Motor neuron (in vitro differentiated cells): ENCODE data around the gene EYA3. TPM values are rescaled to one million over a fixed set of nuclear protein-coding genes. Genes with fewer than 3 reads are reported as not detected.

Experiments used
- ATAC-seq, 8 experiments: fragments of 200-7000 bp; cut with Tn5 transposase; replicated peaks in 6 of 8; 2 replicates each; pipeline ENCODE4 v1.8.0; 2021; ENCODE audit warnings: mild to moderate bottlenecking in 8 of 8, moderate library complexity in 8 of 8
- H3K27ac ChIP-seq, 2 donors: fragments of 250-450 bp; sonication (Bioruptor Pico); 2 replicates each; pipeline ENCODE4 v1.9.0; 2021; ENCODE audit warnings: antibody characterized with exemption in 2 of 2, mild to moderate bottlenecking in 2 of 2, moderate library complexity in 1 of 2
- H3K4me1 ChIP-seq, 2 donors: fragments of 250-450 bp; sonication (Bioruptor Pico); replicated peaks in 1 of 2; 2 replicates each; pipeline ENCODE4 v1.6.1; 2021; ENCODE audit warnings: antibody characterized with exemption in 2 of 2, mild to moderate bottlenecking in 2 of 2, moderate library complexity in 1 of 2
- H3K4me3 ChIP-seq, 5 donors: fragments of 250-450 bp; sonication (Bioruptor Pico); 2 replicates each; pipeline ENCODE4 v1.9.0; 2021; ENCODE audit warnings: antibody characterized with exemption in 5 of 5, mild to moderate bottlenecking in 5 of 5, moderate library complexity in 4 of 5
- WGBS, 10 experiments: fragments of 450-650 bp; shearing (Covaris generic); methylation state at CpG; one replicate each; pipeline ENCODE4 v1.0.0; 2022; 5-methylcytosine and 5-hydroxymethylcytosine counted together
- in situ Hi-C, 9 experiments: fragments of 400-800 bp; cut with MboI; loops; one replicate each; pipeline ENCODE4 v1.15.0; 2021; ENCODE audit warnings: low sequenced_read_pairs in 9 of 9, low pct_unique_long_range_greater_than_20kb in 2 of 9; ENCODE audit not compliant: unreplicated experiment in 9 of 9
- total RNA-seq, 8 experiments: library from RNA; unstranded; fragments of 300-600 nt; gene quantifications; 2 replicates each; pipeline versions ENCODE4 v1.2.3 to v1.2.4, GENCODE V29; 2022

Gene EYA3, protein sequence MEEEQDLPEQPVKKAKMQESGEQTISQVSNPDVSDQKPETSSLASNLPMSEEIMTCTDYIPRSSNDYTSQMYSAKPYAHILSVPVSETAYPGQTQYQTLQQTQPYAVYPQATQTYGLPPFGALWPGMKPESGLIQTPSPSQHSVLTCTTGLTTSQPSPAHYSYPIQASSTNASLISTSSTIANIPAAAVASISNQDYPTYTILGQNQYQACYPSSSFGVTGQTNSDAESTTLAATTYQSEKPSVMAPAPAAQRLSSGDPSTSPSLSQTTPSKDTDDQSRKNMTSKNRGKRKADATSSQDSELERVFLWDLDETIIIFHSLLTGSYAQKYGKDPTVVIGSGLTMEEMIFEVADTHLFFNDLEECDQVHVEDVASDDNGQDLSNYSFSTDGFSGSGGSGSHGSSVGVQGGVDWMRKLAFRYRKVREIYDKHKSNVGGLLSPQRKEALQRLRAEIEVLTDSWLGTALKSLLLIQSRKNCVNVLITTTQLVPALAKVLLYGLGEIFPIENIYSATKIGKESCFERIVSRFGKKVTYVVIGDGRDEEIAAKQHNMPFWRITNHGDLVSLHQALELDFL
- 10 to 100 TPM; 11.2 to 30.3 (median 19.6) TPM for total RNA-seq

DNA sequence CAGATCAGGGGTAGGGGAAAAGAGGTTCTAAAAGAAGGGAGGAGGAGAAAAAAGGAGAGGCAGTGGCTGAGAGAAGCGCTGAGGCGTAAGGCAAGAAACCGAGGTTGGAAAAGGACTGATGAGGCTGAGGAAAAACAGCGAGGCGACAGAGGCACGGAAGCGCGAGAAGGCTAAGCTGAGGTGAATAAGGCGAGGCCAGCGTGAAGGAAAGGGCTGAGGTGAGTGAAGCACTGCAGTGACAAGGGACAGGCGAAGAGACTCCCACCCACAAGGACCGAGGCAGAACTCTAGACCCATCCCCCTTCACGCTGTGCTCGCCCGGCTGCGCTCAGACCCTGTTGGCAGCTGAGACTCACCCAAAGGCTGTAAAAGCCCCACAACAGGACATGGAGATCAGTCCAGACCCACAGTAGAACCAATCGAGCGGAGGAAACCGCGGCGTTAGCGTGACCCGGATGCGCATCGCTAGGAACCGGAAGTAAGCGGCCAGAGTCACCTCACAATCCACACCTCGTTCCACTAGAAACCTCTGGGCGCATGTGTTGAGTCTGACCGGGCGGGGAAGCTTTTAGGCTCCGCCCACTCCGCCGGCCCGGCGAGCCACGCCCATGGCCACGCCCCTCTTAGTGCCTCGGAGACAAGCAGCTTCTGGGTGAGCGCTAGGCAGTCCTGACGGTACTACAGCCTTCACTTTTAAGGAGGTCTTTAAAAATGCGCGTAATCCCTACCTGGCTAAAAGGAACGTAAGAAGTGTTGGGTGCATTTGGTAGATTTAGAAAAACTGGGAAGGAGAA is at the start of gene EYA3:
TSS of gene EYA3 (minus strand) at position 443 of the 794 bp plus-strand sequence. CDS start 30,584 bp downstream, outside the sequence.
- in situ Hi-C loops, result no loop called here
- 0 to 1% (median 0%) methylated on average over 2 to 38 of the region's 44 CpGs for WGBS, 10 experiments
- Histone ChIP-seq H3K27ac (peak within 1 kb of the TSS; percentile 77 to 89), H3K4me3 (peak within 1 kb of the TSS; percentile 54 to 83 (median 61)), H3K4me1 (peaks cover 6 to 9% of the 10 kb centered on the region in 2 donors)
- peak; percentile 96 to 99 (median 98) for ATAC-seq

DNA sequence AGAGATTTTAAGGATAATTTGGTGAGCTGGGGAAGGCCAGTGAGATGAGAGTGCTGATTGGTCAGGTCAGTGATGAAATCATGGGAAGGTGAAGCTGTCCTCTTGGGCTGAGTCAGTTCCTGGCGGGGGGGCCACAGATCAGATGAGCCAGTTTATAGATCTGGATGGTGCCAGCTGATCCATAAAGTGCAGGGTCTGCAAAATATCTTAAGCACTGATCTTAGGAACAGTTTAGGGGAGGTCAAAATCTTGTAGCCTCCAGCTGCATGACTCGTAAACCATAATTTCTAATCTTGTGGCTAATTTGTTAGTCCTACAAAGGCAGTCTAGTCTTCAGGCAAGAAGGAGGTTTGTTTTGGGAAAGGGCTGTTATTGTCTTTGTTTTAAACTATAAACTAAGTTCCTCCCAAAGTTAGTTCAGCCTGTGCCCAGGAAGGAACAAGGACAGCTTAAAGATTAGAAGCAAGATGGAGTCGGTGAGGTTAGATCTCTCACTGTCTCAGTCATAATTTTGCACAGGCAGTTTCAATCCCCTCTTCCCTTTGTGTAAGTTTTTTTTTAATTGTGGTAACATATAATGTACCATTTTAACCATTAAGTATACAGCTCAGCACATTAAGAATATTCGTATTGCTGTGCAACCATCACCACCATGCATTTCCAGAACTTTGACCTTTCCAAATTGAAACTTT is 48.7 kb upstream of the EYA3 start:
- no peak overlapping the region for H3K27ac ChIP-seq
- in situ Hi-C loops, result no loop called here
- WGBS, 10 experiments, result 47 to 100% (median 81%) methylated on average over 1 to 4 of the region's 4 CpGs; no CpG with 5 or more reads in 2 of the 10 experiments
- no peak for ATAC-seq
- no peak overlapping the region for H3K4me3 ChIP-seq
- peaks cover 0 to 4% of the 10 kb centered on the region in 2 donors for H3K4me1 ChIP-seq

DNA sequence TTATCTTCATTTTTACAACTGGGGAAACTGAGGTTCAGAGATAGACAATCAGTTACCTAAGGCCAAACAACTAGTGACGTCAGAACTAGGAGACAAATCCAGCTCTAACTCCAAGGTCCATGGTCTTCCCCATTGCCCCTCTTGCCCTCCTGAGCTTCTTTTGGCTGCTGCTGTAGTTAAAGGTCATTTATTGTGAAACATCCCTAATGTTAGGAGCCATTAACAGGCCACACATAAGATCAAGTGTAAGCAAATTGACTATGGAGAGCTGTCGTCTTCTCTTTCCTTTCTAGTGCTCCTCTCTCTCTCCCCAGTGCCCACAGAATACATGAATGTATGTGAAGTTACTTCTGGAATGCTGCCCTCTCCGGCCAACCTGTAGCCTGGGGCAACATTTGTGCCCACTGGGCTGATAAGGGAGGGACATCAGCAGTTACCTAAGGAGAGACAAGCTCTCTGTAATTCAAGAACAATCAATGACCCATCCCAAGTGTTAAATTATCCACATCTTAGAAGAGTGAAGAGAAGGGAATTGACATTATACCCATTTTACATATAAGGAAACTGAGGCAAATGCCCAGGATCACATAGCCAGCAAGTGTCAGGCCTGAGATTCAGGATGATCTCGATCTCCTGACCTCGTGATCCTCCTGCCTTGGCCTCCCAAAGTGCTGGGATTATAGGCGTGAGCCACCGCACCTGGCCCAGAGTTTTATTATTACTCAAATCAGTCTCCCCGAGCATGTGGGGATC is 47.9 kb upstream of the EYA3 start:
- ATAC-seq, result no peak
- H3K4me3 ChIP-seq, result no peak overlapping the region
- in situ Hi-C loops, result no loop called here
- no peak overlapping the region for H3K27ac ChIP-seq
- WGBS, 10 experiments, result 45 to 100% (median 76%) methylated on average over 1 to 8 of the region's 8 CpGs
- H3K4me1 ChIP-seq, result peaks cover 0 to 4% of the 10 kb centered on the region in 2 donors

DNA sequence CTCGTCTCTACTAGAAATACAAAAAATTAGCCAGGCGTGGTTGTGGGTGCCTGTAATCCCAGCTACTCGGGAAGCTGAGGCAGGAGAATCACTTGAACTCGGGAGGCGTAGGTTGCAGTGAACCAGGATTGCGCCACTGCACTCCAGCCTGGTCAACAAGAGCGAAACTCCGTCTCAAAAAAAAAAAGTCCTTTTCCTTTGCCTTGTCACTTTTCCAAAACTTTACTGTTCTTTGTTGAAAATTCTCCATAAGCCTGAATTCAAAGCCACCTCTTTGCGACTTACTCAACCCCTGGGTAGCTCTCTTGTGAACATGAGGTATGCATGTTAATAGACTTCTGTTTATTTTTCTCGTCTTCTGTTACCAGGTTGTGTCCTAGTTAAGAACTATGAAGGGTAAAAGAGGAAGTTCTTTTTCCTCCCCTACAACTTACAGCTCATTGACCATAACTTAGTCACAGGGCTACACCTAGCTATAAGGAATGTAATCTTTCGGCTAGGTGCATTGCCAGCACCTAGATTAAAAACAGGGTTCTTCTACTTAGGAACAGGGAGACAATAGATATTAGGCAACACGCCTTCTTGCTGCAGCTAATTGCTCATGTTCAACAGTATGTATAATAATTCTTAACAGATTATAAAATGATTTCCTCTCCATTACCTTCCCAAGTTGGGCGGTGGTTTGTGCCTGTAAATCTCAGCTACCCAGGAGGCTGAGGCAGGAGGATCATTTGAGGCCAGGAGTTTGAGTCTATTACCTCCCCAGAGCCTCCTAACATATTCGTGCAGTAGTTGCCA is 47.2 kb upstream of the EYA3 start:
- Histone ChIP-seq H3K27ac (no peak overlapping the region), H3K4me1 (peaks cover 0 to 4% of the 10 kb centered on the region in 2 donors), H3K4me3 (no peak overlapping the region)
- WGBS, 10 experiments, result 55 to 85% (median 72%) methylated on average over 2 to 14 of the region's 14 CpGs
- in situ Hi-C loops, result no loop called here
- no peak for ATAC-seq

DNA sequence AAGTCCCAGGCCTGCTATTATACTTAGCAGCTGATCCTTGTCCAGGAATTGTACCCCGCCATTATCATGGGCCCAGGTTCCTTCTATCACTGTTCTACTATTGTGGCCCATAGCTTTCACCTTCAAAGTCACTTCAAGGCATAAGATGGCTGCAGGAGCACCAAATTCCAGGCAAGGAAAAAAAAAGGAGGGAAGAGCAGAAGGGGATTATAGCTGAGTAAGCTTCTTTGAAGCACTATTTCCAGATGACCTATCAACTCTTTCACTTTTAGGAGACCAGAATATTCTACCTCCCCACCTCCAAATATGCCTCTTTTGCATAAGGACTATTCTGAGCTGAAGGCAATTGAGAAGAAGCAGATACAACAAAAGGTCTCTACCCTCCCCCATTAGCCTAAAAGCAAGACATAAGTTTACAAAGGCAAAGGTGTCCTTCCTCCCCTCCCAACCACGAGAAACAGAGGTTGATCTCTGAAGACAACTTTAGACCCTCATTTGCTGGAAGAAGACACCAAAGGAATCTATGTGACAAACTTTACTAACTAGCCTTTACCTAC is 46.3 kb upstream of the EYA3 start:
- no peak overlapping the region for H3K27ac ChIP-seq
- WGBS, 10 experiments, result 25 to 100% (median 89%) methylated on average over 1 to 2 of the region's 2 CpGs; no CpG with 5 or more reads in 1 of the 10 experiments
- no peak overlapping the region for H3K4me3 ChIP-seq
- peaks cover 0 to 4% of the 10 kb centered on the region in 2 donors for H3K4me1 ChIP-seq
- in situ Hi-C loops, result no loop called here
- no peak for ATAC-seq

DNA sequence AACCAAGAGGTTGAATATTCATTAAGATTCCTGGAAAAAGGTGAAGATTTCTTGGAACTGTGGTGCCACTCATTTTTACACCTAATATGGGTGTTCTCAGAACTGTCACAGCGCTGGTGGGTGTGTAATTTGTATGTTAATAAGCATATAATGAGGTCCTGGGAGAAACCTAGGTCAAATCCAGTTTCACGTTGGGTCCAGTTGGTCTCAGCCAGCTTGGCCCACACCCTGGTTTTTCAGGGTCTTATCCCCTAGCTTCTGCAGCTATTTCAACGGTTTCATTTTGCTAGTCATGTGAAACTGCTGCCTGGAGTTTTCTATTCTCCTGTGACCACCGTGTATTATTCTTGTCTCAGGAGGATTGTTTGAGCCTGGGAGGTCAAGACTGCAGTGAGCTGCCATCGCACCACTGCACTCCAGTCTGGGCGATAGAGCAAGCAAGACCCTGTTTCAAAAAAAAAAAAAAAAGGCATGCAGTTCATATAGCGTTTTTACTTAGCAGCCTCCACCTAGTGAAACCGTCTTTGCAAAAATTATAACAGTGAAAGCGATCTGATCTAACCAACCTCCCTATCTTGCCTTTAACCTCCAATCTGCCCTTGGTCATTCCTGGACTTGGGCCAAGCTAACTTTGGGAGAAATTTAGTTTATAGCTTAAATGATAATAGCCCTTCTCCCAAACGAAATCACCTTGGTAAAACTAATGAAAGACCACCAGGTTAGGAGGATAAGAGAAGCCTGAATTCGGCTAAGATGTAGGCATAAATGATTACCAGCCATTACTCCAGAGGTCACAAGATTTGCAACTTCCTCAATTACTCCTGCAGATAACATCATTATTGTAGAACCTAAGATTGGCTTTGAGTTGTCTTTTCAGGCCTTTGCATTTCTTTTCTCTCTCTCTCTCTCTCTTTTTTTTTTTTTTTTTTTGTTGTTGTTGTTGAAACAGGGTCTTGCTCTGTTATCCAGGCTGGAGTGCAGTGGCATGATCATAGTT is 44.1 kb upstream of the EYA3 start:
- no peak for ATAC-seq
- in situ Hi-C loops, result no loop called here
- 17 to 88% (median 73%) methylated on average over 2 to 11 of the region's 11 CpGs for WGBS, 10 experiments
- Histone ChIP-seq H3K4me1 (peaks cover 0 to 4% of the 10 kb centered on the region in 2 donors), H3K27ac (no peak overlapping the region), H3K4me3 (no peak overlapping the region)

DNA sequence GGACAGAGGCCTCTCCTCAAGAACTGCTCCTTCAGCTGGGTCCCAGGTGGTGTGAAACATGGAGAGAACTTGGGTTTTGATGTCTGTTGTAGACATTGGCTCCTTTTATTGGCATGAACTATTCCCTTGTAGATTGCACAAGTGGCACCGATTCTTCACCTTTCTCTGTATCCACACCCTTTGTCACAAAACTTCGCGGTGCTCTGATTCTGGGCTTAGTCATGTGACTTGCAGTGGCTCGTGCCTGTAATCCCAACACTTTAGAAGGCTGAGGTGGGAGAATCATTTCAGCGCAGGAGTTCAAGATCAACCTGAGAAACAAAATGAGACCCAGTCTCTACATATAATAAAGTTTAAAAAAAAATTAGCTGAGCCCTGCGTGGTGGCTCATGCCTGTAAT is 42.5 kb upstream of the EYA3 start:
- H3K27ac ChIP-seq, result no peak overlapping the region

DNA sequence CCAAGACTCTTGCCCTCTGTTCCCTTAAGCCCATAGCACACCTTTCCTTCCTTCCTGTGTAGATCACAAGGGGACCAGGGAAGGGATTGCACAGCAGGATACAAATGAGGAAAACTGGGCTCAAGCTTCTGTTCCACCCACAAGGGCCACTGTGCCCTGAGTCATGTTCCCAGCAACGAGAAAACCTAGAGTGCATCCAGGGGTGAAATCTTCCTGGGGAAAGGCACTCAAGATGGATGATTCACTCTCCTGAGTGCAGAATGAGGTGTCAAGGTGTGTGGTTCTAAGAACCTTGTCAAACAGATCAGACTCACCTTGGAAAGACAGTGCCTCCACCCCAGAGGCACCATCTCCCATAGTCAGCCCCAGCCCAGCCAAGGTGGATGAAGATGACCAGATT is 40.7 kb upstream of the EYA3 start:
- no peak overlapping the region for H3K27ac ChIP-seq
- no peak overlapping the region for H3K4me3 ChIP-seq
- WGBS, 10 experiments, result 0 to 71% (median 50%) methylated on average over 1 of the region's 1 CpG; no CpG with 5 or more reads in 7 of the 10 experiments
- peaks cover 0 to 4% of the 10 kb centered on the region in 2 donors for H3K4me1 ChIP-seq
- no peak for ATAC-seq
- in situ Hi-C loops, result no loop called here

More for the DNA sequence above, 42.5 kb upstream of the EYA3 start:
- H3K4me3 ChIP-seq, result no peak overlapping the region
- in situ Hi-C loops, result no loop called here
- H3K4me1 ChIP-seq, result peaks cover 0 to 4% of the 10 kb centered on the region in 2 donors
- ATAC-seq, result no peak
- 73 to 92% (median 82%) methylated on average over 2 to 6 of the region's 6 CpGs; no CpG with 5 or more reads in 5 of the 10 experiments for WGBS, 10 experiments

- Histone ChIP-seq H3K27ac (no peak overlapping the region), H3K4me1 (peaks cover 0 to 4% of the 10 kb centered on the region in 2 donors), H3K4me3 (no peak overlapping the region)
- in situ Hi-C loops, result no loop called here
- ATAC-seq, result no peak
- 60 to 100% (median 75%) methylated on average over 1 to 3 of the region's 3 CpGs; no CpG with 5 or more reads in 2 of the 10 experiments for WGBS, 10 experiments
These were observed 39.3 kb upstream of the EYA3 start for GRCh38 chr1:28127617-28128257.

DNA sequence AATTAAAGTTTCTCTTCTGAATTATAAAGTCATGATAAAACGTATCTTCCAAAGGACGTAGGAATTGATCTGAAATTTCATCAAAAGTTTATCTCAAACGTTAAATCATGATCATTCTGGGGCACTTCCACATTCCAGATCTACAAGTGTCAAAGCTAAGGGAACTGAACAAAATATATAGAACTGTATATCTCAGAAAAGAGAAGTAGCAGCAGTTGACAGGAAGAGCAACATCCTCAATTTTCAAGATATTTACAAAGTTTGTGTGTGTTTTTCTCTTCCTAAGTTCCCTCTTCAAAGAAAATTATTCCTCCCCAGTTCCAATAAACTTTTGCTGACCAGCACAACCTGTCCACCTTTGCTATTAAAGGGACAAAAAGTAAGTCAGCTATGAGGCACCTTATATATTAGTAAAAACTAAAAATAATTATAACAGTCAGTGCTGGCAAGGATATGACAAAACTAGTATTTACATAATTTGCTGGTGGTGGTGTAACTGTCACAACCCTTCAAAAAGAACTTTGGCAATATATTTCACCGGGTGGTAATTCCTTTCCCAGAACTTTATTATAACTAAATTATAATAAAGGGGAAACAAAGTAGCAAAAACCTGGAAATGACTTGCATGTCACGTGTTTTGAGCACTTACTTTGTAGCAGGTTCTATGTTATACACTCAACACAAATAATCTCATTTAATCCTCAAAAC is 38.5 kb upstream of the EYA3 start:
- Histone ChIP-seq H3K4me1 (no peaks in the 10 kb centered on the region), H3K27ac (no peak overlapping the region), H3K4me3 (no peak overlapping the region)
- no peak for ATAC-seq
- in situ Hi-C loops, result no loop called here
- 26 to 74% (median 57%) methylated on average over 2 to 5 of the region's 5 CpGs for WGBS, 10 experiments
